NB4 (cell line): ENCODE measurements around the gene PGGT1B.
A peak's percentile ranks its signal among the peaks of the same experiment; 100 is the strongest.
"Not testable (repeated sequence)": the region's sequence is repeated elsewhere in the genome, so short reads cannot be mapped to it uniquely, and the experiment has no call there.

ENCODE experiments used
- DNase-seq: peaks from one replicate; pipeline ENCODE4 v3.0.0; 2010; ENCODE audit warnings: low read depth
- H3K4me3 ChIP-seq: one replicate; pipeline ENCODE4 v1.5.1; 2011; ENCODE audit warnings: mild to moderate bottlenecking, low read depth, low read length, moderate library complexity
- MAX ChIP-seq: IDR thresholded peaks from 2 replicates; pipeline ENCODE4 v1.6.1; 2011; ENCODE audit warnings: low read depth, low read length
- MYC ChIP-seq: IDR thresholded peaks from 2 replicates; pipeline ENCODE4 v1.6.1; 2011; ENCODE audit warnings: low read depth, low read length
- POLR2A ChIP-seq: IDR thresholded peaks from 2 replicates; pipeline ENCODE4 v1.6.1; 2011; ENCODE audit warnings: mild to moderate bottlenecking; ENCODE audit not compliant: insufficient read length; ENCODE audit errors: extremely low read depth
- TF ChIP-seq, protein P1 (sequence below): IDR thresholded peaks from one replicate; pipeline ENCODE4 v1.5.1; 2012; ENCODE audit warnings: low read depth, low read length

PGGT1B gene

GRCh38 chr5:115265220-115265619 is 2.5 kb upstream of the PGGT1B start:
- TF ChIP-seq, protein P1, sequence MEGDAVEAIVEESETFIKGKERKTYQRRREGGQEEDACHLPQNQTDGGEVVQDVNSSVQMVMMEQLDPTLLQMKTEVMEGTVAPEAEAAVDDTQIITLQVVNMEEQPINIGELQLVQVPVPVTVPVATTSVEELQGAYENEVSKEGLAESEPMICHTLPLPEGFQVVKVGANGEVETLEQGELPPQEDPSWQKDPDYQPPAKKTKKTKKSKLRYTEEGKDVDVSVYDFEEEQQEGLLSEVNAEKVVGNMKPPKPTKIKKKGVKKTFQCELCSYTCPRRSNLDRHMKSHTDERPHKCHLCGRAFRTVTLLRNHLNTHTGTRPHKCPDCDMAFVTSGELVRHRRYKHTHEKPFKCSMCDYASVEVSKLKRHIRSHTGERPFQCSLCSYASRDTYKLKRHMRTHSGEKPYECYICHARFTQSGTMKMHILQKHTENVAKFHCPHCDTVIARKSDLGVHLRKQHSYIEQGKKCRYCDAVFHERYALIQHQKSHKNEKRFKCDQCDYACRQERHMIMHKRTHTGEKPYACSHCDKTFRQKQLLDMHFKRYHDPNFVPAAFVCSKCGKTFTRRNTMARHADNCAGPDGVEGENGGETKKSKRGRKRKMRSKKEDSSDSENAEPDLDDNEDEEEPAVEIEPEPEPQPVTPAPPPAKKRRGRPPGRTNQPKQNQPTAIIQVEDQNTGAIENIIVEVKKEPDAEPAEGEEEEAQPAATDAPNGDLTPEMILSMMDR, result no peak
- TF ChIP-seq MYC, result no peak
- no peak for TF ChIP-seq POLR2A
- TF ChIP-seq MAX, result no peak
- no peak for DNase-seq
- H3K4me3 ChIP-seq, result no peak overlapping the region

DNA sequence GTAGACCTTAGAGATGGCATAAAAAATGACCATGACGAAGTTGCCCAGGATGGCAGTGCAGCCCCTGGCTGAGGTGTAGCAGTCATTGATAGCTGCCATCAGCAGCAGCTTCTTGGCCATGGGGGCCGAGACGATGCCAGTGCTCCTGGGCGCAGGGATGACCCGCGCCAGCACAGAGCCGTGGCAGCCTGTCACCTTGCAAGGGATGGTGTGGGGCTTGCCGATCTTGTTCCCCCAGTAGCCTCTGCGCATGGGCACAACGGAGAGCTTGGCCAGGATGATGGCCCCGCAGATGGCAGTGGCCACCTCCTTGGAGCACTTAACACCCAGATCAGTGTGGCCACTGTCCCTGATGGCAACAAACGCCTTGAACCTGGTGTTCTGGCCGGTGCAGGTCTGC is 2.1 kb upstream of the PGGT1B start:
- no peak for TF ChIP-seq MYC
- TF ChIP-seq POLR2A, result no peak
- TF ChIP-seq, protein P1, result no peak
- no peak for TF ChIP-seq MAX
- no peak overlapping the region for H3K4me3 ChIP-seq
- no peak for DNase-seq

DNA sequence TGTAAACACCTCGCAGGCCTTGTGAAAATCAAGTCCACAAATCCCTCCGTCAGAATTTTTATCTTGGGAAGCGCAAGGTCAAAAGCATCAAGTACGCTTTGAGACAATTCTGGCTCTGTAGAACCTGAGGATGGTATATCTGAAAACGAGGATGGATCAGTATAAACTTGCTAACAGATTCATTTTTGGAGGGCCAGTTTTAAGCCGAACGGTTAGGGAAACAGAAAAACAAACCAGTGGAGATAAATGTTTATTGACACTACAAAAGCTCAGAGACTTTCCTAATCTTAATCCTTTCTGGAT is 352 bp upstream of the PGGT1B start:
- TF ChIP-seq MAX (no peak), POLR2A (no peak), MYC (no peak)
- TF ChIP-seq, protein P1, result no peak
- H3K4me3 ChIP-seq, result peak overlapping the region; percentile 81
- DNase-seq, result no peak

DNA sequence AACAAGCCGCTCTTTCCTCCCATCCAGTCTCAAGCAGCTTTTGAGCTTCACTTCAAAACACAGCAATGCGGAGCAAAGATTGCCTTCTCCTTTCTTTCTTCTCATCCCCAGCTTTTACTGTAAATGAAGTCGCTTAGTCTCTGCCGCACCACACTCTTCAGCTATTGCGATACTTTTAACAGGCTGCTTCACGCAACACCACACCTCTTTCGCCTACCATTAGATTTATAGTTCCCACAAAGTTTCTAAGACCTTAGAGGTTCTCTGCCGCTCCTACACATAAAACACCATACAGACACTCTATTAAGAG is 711 bp downstream of the PGGT1B start:
- TF ChIP-seq MAX (no peak), POLR2A (no peak), MYC (peak; percentile 35; the same call in 1 of the 2 replicates)
- TF ChIP-seq, protein P1, result no peak
- DNase-seq, result peak; percentile 64
- peak overlapping the region; percentile 81 for H3K4me3 ChIP-seq

DNA sequence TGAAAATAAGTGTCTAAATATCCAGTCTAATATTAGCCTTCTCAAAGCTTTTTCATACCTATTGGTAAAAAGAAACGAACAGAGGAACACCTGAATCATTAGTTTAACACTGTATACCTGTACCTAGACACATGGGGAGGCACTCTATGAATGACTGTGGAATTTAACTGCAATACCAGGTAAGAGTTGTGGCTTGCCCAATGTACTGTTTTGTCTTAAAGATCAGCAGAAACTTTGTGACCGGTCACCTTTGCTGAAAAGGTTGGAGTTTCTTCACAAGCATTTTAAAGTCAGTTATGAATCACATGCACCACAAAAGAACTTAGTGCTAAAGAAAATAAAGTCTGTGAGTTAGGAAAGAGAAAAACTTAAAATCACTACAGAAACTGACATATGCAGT is 2.4 kb downstream of the PGGT1B start:
- H3K4me3 ChIP-seq, result peak overlapping the region; percentile 81
- DNase-seq, result no peak
- no peak for TF ChIP-seq MAX
- TF ChIP-seq MYC, result no peak
- TF ChIP-seq, protein P1, result no peak
- TF ChIP-seq POLR2A, result no peak

GRCh38 chr5:115257981-115258380 is 4.7 kb downstream of the PGGT1B start:
- TF ChIP-seq, protein P1, result no peak
- no peak for TF ChIP-seq POLR2A
- no peak for TF ChIP-seq MAX
- TF ChIP-seq MYC, result no peak
- no peak overlapping the region for H3K4me3 ChIP-seq
- DNase-seq, result no peak

DNA sequence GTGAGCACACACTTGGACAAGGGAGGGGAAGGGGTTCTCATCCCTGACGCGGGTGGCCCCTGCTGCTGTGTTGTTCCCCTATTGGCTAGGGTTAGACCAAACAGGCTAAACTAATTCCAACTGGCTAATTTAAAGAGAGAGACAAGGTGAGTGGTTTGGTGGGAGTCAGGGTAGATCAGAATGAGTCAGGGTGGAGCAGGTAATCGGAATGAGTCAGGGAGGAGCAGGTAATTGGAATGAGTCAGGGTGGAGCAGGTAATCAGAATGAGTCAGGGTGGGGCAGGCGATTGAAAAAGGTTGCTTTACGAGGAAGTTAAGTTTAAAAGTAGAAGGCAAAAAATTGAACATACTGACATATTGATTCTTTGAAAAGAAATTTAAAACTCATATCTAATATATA is 13.3 kb downstream of the PGGT1B start:
- DNase-seq, H3K4me3 ChIP-seq: not testable (repeated sequence)
